ENCODE results near the gene ECEL1.
A peak's percentile ranks its signal among the peaks of the same experiment; 100 is the strongest.
"Not testable (repeated sequence)": the region's sequence is repeated elsewhere in the genome, so short reads cannot be mapped to it uniquely, and the experiment has no call there.

Gene ECEL1

GRCh38 chr2:232449964-232450363 lies 37.7 kb downstream of the ECEL1 start:
- TF ChIP-seq, protein P1, sequence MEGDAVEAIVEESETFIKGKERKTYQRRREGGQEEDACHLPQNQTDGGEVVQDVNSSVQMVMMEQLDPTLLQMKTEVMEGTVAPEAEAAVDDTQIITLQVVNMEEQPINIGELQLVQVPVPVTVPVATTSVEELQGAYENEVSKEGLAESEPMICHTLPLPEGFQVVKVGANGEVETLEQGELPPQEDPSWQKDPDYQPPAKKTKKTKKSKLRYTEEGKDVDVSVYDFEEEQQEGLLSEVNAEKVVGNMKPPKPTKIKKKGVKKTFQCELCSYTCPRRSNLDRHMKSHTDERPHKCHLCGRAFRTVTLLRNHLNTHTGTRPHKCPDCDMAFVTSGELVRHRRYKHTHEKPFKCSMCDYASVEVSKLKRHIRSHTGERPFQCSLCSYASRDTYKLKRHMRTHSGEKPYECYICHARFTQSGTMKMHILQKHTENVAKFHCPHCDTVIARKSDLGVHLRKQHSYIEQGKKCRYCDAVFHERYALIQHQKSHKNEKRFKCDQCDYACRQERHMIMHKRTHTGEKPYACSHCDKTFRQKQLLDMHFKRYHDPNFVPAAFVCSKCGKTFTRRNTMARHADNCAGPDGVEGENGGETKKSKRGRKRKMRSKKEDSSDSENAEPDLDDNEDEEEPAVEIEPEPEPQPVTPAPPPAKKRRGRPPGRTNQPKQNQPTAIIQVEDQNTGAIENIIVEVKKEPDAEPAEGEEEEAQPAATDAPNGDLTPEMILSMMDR (conservative IDR thresholded peaks at IDR 0.05) = no peak
- H3K27ac ChIP-seq = no peak overlapping the region

DNA sequence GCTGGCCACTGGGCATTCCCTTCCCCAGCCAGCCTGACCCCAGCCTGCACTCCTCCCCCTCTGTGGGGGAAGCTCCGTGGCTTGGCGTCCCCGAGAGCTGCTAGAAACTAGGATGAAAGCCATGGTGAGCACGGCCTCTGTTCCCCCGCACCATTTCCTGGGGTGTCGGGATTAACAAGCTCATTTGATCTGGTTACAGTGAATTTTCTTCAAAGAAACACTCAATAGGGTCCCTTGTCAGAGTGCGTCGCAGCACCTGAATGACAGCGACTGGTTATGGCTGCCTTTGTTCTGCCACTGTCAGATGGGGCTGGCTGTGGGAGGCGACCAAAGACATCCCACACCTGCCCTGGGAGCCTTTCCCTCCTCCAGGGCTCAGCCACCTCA lies 39.3 kb downstream of the ECEL1 start:
- no peak overlapping the region for H3K27ac ChIP-seq
- TF ChIP-seq, protein P1 (conservative IDR thresholded peaks at IDR 0.05) = no peak

- no peak overlapping the region for H3K27ac ChIP-seq
- TF ChIP-seq, protein P1 (conservative IDR thresholded peaks at IDR 0.05) = no peak
These were observed 39.9 kb downstream of the ECEL1 start for GRCh38 chr2:232447638-232448303.

GRCh38 chr2:232447091-232447620 lies 40.5 kb downstream of the ECEL1 start:
- H3K27ac ChIP-seq = no peak overlapping the region
- TF ChIP-seq, protein P1 (conservative IDR thresholded peaks at IDR 0.05) = no peak

DNA sequence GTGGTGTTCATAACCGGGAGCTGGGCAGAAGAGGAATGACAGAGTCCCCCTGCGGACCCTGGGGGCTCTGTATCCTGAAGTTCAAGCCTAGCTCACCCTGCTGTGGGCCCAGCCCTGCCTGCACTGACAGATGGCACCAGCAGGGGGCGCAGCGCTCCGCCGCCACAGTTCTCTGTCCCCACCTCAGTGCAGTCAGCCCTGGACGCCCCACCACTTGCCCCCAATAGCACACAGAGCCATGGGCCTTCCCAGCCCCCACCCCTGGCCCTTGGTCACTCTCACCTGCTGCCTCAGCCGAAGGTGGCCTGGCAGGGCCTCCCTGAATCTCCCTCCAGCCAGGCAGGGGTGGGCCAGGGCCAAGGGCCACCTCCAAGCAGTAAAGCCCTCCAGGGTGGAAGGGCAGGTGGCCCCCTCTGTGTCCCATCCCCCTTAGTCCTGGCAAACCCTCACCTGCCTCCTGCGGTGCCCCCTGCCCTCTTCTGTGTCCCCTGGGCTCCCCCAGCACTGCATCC lies 41.3 kb downstream of the ECEL1 start:
- H3K27ac ChIP-seq = not testable (repeated sequence)
- TF ChIP-seq, protein P1 (conservative IDR thresholded peaks at IDR 0.05) = peak; percentile 49

- not testable (repeated sequence) for H3K27ac ChIP-seq
These were observed 42.3 kb downstream of the ECEL1 start for GRCh38 chr2:232445149-232445885.

GRCh38 chr2:232444409-232445148 lies 43.1 kb downstream of the ECEL1 start:
- TF ChIP-seq, protein P1 (conservative IDR thresholded peaks at IDR 0.05) = peak; percentile 69
- no peak overlapping the region for H3K27ac ChIP-seq

DNA sequence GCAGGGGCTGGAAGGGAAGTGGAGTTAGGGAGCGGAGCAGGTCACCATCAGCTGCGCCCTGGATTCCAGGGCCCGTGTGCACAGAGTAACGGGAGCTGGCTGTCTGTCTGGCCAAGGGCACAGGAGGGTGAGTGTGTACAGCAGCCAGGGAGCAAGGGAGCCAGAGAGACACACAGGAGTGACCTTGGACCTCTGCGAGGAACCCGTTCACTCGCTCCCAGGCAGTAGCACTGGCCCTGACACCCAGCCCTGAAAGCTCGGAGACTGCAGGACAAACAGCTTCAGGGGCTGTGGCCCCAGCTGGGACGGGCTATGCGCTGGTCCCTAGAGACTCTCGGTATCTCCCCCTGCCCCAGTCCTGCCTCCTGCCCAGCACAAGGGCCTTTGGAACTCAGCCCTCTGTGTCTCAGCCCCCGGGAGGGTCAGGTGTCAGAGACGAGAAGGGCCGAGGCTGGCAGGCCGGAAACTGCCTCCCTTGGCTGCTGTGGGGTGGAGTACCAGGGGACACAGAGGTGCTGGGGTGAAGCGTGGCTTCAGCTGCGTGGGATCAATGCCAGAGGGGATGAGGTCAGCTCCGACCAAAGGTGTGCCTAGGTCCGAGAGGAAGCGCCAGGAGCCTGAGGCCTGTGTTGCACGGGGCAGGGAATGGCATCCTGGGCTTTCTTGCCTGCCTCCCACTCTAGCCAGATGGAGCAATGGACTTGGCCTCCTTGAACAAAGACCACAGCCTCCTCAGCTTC lies 43.8 kb downstream of the ECEL1 start:
- not testable (repeated sequence) for H3K27ac ChIP-seq

GRCh38 chr2:232443047-232443446 lies 44.6 kb downstream of the ECEL1 start:
- not testable (repeated sequence) for H3K27ac ChIP-seq

DNA sequence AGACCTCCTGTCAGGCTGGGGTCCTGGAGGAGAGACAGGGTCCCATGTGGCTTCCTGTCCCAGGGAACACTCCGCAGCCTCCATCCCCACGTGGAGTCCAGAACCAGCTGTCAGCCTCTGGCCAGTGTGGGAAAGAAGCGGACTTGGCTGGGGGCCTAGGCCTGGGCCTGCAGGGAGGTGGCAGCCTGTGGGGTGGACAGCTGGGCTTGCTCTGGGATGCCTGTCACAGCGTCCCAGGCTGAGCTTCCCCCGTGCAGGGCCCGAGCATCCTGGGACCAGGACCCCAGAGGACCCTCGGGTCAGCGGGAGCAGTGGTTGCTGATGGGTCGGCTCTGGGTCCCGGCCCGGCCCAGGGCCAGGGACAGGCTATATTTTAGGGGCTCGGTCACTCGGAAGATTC lies 45.2 kb downstream of the ECEL1 start:
- H3K27ac ChIP-seq = not testable (repeated sequence)

GRCh38 chr2:232441922-232442321 lies 45.7 kb downstream of the ECEL1 start:
- H3K27ac ChIP-seq = not testable (repeated sequence)
